DMS 273 (cell line): Measurements from ENCODE around the gene EIF5A.
"Not testable (repeated sequence)": the region's sequence is repeated elsewhere in the genome, so short reads cannot be mapped to it uniquely, and the experiment has no call there.

Experiments used
- DNase-seq: peaks from one replicate; lab custom pipeline; 2025; ENCODE audit not compliant: unreplicated experiment; lab: John Stamatoyannopoulos, UW

EIF5A gene

DNA sequence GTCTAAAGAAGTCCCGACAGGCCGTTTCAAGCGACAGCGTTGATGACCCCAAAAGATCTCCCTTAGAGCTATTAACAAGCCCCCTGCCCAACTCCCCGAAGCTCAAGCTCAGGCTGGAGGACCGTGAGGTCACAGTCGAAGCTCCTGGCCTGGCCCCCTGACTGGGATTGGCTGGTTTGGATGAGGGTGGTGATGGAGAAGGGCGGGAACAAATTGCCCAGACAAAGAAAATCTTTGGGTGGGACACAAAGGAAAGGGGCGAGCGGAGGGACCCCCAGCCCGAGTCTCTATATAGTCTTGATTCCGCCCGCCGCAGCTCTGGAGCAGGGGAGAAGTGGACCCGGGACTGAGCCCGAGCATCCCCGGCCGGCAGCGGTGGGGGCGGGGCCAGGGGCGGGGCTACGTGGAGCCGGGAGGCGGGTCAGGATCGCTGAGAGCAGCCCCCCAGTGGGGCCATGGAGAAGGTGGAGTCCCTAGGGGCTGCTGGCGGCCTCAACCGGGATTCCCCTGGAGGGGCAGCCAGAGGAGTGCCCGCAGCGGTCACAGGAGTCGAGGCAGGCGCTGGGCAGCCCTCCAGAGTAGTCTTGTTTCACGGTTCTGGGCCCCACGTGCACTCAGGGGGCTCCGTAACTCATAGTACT lies 22.7 kb downstream of the EIF5A start:
- DNase-seq: peak; percentile 84

DNA sequence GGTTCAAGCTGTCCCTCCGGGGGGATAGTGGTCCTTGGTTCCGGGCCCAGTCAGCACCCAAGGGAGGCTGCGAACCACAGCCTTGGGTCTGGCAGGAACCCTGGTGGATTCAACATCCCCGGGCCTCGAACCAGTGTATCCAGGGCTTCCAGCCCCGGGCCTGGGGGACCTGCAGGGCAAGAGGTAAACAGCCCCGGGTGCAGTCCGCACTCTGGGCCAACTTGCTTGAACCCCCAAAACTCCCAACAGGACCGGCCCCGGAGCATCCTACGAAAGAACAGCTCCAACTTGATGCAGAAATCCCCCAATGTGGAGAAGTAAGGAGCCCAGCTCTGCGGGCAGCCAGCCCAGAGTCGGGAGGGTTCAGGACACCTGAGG lies 23.2 kb downstream of the EIF5A start:
- DNase-seq: no peak

GRCh38 chr17:7332111-7332510 lies 24.7 kb downstream of the EIF5A start:
- no peak for DNase-seq

GRCh38 chr17:7332600-7333069 lies 25.2 kb downstream of the EIF5A start:
- not testable (repeated sequence) for DNase-seq

GRCh38 chr17:7334938-7335538 lies 27.6 kb downstream of the EIF5A start:
- no peak for DNase-seq

GRCh38 chr17:7335765-7336164 lies 28.3 kb downstream of the EIF5A start:
- DNase-seq: not testable (repeated sequence)

DNA sequence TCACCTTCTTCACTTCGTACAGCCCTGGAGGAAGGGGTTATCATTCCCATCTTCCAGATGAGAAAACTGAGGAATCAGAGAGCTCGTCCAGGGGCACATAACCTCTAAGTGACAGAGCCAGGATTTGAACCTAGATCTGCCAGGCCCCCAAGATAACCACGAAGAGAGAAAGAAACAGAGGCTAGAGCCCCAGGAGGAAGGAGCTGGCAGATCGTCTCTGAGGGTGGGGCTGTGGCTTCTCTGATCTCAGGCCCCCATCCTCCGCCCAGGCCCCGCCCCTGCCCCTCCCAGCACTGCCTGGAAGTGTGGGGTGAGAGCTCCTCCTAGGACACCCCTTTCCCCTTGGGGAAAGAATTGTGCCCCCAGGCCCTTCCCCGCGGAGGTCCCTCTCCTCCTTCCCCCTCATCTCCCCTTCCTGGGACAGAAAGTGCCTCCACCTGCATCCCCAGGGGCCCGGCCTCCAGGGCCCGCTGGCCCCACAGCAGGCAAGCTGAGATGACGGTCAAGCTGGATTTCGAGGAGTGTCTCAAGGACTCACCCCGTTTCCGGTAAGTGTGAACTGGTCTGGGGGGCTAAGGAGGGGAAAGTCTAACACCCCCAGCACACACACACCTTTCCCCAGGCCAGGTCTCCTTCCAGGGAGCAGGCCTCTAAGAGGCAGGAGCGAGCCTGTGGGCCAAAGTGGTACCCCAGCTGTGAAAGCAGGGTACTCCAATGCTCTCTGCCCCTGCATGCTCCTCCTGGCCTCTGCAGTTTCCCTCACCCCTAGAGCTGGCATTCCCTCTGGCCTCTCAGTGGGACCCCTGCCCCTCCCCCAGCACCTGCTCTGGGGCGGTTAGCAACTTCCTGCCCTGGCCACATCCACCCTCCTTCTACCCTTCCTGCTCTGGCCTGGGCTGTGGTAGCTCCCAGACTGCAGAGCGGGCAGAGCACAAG lies 29.1 kb downstream of the EIF5A start, which contains the start of gene ACAP1:
Gene ACAP1, plus strand, starts transcription at position 290 of the 936 bp plus-strand sequence. Its CDS starts 206 bp downstream, at position 496.
- DNase-seq: no peak

GRCh38 chr17:7337600-7337999 lies 30.2 kb downstream of the EIF5A start:
- not testable (repeated sequence) for DNase-seq

- DNase-seq: peak; percentile 17
Observed at GRCh38 chr17:7340179-7340578, 32.8 kb downstream of the EIF5A start.

DNA sequence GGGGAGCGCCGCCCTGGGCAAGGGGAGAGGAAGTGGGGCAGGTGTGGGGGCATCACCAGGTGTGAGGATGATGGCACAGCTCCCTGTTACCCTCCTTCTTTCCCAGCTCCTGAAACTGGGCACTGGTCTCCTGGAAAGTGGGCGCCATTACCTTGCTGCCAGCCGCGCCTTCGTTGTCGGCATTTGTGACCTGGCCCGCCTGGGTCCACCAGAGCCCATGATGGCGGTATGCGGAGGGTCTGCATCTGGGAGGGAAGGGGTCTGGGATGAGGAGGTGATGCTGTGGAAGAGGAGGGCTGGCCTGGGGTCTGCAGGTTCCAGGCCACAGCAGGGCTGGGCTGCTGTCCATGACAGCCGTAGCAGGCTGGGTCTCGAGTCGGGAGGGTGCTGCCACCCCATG lies 34.4 kb downstream of the EIF5A start:
- DNase-seq: no peak

DNA sequence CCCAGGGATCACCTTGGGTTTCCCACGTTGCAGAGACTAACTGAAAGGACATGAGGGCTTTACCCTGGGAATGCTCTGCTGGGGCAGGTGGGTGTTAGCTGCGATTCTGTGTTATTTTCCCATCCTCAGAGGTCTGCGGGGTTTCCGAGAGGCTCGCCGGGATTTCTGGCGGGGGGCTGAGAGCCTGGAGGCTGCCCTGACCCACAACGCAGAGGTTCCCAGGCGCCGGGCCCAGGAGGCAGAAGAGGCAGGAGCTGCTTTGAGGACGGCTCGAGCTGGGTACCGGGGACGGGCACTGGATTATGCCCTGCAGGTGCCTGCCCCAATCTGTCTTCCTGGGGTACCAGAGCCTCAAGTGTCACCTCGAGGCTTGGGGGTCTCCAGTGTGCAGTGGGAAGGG lies 35.8 kb downstream of the EIF5A start:
- DNase-seq: no peak

GRCh38 chr17:7346761-7347614 lies 39.6 kb downstream of the EIF5A start:
- no peak for DNase-seq

- DNase-seq: no peak
Observed at GRCh38 chr17:7347630-7348477, 40.4 kb downstream of the EIF5A start.

- peak; percentile 18 for DNase-seq
Observed at GRCh38 chr17:7348478-7349242, 41.2 kb downstream of the EIF5A start.

DNA sequence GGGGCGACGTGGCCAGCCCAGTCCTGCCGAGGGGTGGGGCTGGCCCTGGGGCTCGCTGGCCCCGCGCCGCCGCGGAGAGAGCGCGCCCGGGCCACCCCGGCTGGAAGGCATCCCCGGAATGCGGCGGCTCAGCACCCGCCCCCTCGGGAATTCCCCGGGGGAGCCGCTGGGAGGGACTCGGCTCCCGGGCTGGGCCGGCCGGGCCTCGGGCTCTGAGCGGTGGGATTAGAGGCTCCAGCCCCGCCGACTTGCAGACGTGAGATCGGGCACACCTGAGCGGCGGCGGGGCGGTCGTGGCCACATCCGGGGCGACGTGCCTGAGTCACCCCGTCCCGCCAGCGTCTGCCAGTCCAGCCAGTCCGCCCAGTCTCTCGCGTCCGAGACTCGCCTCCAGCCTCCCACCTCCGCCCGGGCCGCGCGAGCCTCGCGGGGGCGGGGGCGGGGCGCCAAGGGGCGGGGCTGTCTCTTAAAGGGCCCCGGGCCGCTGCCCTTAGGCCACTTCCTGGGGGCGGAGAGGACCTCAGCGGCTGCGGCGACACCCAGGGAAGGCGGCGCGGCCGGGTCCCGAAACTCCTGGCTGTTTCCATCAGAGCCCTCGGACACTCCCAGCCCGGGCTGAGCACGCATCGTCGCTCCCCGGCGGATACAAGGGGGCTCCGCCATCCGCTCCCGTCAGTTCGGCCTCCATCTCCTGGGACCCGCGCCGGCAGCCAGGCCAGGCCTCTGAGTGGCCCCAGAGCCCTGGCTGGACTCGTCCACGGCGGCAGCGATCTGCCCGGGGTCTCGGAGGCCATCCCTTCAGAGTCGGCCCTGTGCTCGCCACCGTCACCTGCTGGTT lies 44.5 kb downstream of the EIF5A start, which contains the start of gene KCTD11:
Gene KCTD11, plus strand, starts transcription at position 498 of the 838 bp plus-strand sequence.
- peak; percentile 70 for DNase-seq

DNA sequence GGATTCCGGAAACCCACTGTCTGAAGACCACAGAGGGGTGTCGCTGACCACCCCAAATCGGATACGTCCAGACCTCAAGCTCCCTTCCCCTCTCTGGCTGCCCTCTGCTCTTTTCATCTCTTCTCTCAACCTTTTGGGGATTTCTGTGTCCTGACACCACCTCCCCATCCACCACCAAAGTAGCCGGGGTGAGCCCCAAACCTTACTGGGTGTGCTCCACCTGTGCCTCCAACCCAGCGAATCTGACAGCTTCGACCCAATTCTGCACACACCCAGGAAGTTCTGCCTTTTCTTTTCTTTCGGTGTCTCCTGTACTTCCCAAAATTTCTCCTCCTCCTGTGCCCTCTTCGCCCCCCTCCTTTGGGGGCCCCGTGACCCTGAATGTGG lies 45.1 kb downstream of the EIF5A start:
- no peak for DNase-seq

- no peak for DNase-seq
Observed at GRCh38 chr17:7352910-7353635, 45.6 kb downstream of the EIF5A start.
